ENCODE data around the gene SLC44A1.
A peak's percentile ranks its signal among the peaks of the same experiment; 100 is the strongest.
"Not testable (repeated sequence)": the region's sequence is repeated elsewhere in the genome, so short reads cannot be mapped to it uniquely, and the experiment has no call there.

SLC44A1 gene

DNA sequence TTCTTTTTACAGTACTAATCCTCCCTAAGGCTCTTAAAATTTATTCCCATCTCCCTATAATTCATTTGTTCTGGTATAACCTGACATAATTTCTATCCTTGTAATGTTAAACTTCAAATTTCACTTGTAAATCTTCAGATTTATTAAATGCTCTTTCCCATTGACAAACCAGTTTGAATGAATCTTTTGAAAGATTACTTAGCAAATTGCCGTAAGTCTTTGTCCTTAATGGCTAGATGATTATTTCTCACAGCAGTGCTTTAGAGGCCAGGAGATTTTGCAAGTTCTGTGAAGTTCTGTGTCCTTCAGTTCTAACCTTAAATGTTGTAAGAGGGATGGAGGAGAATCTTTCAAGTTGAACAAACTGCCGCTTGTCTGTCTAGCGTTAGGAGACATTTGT, 4.2 kb downstream of the SLC44A1 start:
- Mint-ChIP-seq H3K36me3 (ENCODE audit: low read depth) (peaks cover 17% of the 10 kb centered on the region), H3K9me3 (no peaks in the 10 kb centered on the region), H3K27me3 (no peaks in the 10 kb centered on the region), H3K4me3 (peak overlapping the region; percentile 27), H3K27ac (peak overlapping the region; percentile 18), H3K4me1 (ENCODE audit: low read depth) (peaks cover 44% of the 10 kb centered on the region)
- intact Hi-C loops (cut with micrococcal nuclease), result loop anchor here (10.0 kb wide), 1 partner anchor 324 kb away; the partner anchor contains the start of gene ABCA1

DNA sequence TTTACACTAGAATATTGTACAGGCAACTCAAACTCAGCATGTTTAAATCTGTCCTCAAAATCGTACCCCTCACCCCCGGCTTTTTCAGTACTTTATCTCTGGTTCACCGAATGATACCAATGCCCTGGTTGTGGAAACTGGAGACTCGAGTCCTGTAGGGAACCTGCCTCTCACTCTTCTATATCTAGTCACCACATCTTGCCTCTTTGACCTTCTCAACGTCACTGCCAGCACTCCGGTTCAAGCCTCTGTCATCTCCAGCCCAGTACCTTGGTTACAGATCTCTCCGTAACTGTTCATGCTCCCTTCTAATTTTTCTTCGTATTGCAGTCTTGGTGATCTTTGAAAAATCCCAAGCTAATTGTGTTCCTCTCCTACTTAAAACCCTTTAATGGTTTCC, 6.7 kb downstream of the SLC44A1 start:
- no peak overlapping the region for H3K4me3 Mint-ChIP-seq
- intact Hi-C loops (cut with micrococcal nuclease), result no loop called here
- no peaks in the 10 kb centered on the region for H3K9me3 Mint-ChIP-seq

DNA sequence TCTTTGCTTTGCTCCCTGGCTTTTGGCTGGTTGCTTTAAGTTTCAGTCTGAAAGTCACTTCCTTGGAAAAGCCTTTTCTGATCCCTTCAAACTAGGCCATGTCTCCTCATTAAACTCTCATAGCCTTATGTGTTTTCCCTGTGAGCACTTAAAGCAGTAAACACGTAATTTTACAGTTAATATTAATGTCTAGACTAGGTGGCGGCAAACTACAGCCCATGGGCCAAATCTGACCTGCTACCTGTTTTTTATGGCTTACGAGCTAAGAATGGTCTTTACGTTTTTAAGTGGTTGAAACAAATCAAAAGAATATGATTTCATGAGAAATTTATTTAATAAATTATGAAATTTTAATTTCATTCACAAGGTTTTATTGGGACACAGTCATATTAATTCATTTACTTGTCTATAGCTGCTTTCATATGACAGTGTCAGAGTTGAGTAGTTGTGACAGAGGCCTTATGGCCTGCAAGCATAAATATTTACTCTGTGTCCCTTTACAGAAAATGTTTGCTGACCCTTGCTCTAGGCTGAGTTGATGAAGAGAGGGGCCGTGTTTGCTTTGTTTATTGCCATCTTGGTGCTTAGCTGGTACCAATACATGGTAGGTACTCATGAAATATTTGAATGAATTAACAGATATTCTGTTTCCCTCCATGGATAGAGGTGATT, 7.4 kb downstream of the SLC44A1 start:
- H3K27me3 Mint-ChIP-seq, result no peaks in the 10 kb centered on the region

More for the DNA sequence above, 6.7 kb downstream of the SLC44A1 start:
- Mint-ChIP-seq H3K4me1 (ENCODE audit: low read depth) (peaks cover 55% of the 10 kb centered on the region), H3K36me3 (ENCODE audit: low read depth) (peaks cover 7% of the 10 kb centered on the region), H3K27me3 (no peaks in the 10 kb centered on the region), H3K27ac (peak overlapping the region; percentile 23)

DNA sequence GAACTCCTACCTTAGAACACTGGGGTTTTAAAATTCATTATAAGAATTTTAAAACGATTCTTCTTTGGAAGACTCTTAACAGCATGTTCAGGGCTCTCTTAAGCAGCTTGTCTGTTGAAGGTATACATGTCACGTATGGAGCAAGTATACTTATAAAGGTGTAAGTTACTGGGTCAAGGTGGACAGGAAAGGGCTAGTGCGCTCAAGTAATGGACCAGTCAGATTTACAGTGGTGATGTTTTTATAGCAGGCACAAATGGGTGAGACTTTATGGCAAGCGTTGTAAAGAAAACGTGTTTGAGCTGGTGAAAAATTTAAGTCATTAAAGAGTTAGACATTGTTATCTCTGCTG, 7.9 kb downstream of the SLC44A1 start:
- no peak overlapping the region for H3K27ac Mint-ChIP-seq
- no peak overlapping the region for H3K4me3 Mint-ChIP-seq
- peaks cover 47% of the 10 kb centered on the region for H3K4me1 Mint-ChIP-seq (ENCODE audit: low read depth)
- H3K36me3 Mint-ChIP-seq (ENCODE audit: low read depth), result peaks cover 7% of the 10 kb centered on the region
- no peaks in the 10 kb centered on the region for H3K9me3 Mint-ChIP-seq
- H3K27me3 Mint-ChIP-seq, result no peaks in the 10 kb centered on the region
- intact Hi-C loops (cut with micrococcal nuclease), result no loop called here

More for the DNA sequence above, 7.4 kb downstream of the SLC44A1 start:
- Mint-ChIP-seq H3K4me3 (no peak overlapping the region), H3K9me3 (no peaks in the 10 kb centered on the region), H3K4me1 (ENCODE audit: low read depth) (peaks cover 49% of the 10 kb centered on the region), H3K36me3 (ENCODE audit: low read depth) (peaks cover 7% of the 10 kb centered on the region), H3K27ac (peak overlapping the region; percentile 23)
- intact Hi-C loops (cut with micrococcal nuclease), result no loop called here

DNA sequence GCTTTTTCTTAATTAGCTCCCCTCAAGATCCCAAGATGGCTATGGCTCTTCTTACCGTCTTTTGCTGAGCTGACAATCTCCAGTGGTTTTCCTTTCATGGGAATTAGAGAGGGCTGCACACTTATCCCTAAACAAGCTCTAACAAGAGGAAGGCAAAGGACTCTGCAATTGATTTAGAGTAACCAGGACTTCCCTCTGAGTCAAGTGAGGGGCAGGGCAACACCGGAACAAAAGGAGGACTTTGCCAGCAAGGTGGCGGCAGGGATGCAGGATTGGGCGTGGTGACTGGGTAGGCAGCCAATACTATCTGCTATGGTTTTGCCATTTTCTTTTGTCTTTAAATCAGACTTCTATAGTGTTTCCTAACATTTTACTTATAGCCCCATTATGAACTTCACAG, 9.8 kb downstream of the SLC44A1 start:
- no peaks in the 10 kb centered on the region for H3K9me3 Mint-ChIP-seq
- peaks cover 7% of the 10 kb centered on the region for H3K36me3 Mint-ChIP-seq (ENCODE audit: low read depth)
- H3K27ac Mint-ChIP-seq, result peak overlapping the region; percentile 24
- H3K27me3 Mint-ChIP-seq, result no peaks in the 10 kb centered on the region
- intact Hi-C loops (cut with micrococcal nuclease), result no loop called here
- no peak overlapping the region for H3K4me3 Mint-ChIP-seq
- H3K4me1 Mint-ChIP-seq (ENCODE audit: low read depth), result peaks cover 51% of the 10 kb centered on the region

DNA sequence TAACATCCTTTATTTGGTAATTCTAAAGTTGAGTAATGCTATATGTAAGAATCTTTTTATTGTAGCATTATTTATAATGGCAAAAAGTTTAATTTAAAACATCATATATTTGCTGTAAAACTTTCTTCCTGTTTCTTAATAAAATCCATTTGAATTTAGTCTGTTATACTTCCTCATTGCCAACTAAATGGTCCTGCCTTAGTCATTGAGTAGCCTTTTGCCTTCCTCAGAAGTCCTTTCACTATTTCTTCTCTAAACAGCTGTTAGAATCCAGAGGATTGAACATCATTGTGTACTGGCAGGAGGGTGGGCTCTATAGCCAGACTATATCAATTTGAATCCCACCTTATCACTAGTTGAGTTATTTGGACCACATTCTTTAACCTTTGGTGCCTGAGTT, 11.0 kb downstream of the SLC44A1 start:
- peaks cover 7% of the 10 kb centered on the region for H3K36me3 Mint-ChIP-seq (ENCODE audit: low read depth)
- H3K4me1 Mint-ChIP-seq (ENCODE audit: low read depth), result peaks cover 59% of the 10 kb centered on the region
- no peaks in the 10 kb centered on the region for H3K27me3 Mint-ChIP-seq
- intact Hi-C loops (cut with micrococcal nuclease), result no loop called here
- H3K27ac Mint-ChIP-seq, result peak overlapping the region; percentile 51
- no peaks in the 10 kb centered on the region for H3K9me3 Mint-ChIP-seq
- H3K4me3 Mint-ChIP-seq, result no peak overlapping the region

DNA sequence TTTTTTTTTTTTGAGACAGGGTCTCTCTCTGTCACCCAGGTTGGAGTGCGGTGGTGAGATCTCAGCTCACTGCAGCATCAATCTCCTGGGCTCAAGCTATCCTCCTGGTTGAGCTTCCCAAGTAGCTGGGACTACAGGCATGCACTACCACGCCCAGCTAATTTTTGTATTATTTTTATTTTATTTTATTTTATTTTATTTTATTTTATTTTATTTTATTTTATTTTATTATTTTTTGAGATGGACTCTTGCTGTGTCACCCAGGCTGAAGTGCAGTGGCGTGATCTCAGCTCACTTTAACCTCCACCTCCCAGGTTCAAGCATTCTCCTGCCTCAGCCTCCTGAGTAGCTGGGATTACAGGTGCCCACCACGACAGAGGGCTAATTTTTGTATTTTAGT, 12.1 kb downstream of the SLC44A1 start:
- H3K9me3 Mint-ChIP-seq; intact Hi-C loops (cut with micrococcal nuclease); H3K27ac Mint-ChIP-seq; H3K4me3 Mint-ChIP-seq; H3K27me3 Mint-ChIP-seq: not testable (repeated sequence)
- H3K4me1 Mint-ChIP-seq (ENCODE audit: low read depth), result peaks cover 58% of the 10 kb centered on the region
- peaks cover 10% of the 10 kb centered on the region for H3K36me3 Mint-ChIP-seq (ENCODE audit: low read depth)

DNA sequence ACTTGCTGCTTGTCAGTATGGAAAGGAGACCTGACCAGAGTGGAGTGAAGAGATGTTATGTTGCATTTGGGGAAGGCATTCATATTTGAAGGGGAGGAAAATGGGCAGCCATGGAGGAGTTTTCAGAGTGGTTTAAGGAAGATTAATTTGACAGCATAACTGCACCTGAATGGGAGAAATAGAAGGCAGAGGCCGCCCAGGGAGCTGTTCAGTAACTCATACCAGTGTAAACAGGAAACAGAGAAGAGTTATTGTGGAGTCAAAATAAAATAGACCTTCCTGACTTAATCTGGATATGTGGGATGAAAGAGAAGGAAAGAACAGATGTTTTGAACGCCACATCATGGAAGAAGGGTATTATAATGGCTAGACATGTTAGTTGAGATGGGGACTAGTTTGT, 13.4 kb downstream of the SLC44A1 start:
- intact Hi-C loops (cut with micrococcal nuclease), result no loop called here
- Mint-ChIP-seq H3K36me3 (ENCODE audit: low read depth) (peaks cover 10% of the 10 kb centered on the region), H3K4me1 (ENCODE audit: low read depth) (peaks cover 62% of the 10 kb centered on the region), H3K9me3 (no peaks in the 10 kb centered on the region), H3K27ac (no peak overlapping the region), H3K27me3 (no peaks in the 10 kb centered on the region), H3K4me3 (no peak overlapping the region)

DNA sequence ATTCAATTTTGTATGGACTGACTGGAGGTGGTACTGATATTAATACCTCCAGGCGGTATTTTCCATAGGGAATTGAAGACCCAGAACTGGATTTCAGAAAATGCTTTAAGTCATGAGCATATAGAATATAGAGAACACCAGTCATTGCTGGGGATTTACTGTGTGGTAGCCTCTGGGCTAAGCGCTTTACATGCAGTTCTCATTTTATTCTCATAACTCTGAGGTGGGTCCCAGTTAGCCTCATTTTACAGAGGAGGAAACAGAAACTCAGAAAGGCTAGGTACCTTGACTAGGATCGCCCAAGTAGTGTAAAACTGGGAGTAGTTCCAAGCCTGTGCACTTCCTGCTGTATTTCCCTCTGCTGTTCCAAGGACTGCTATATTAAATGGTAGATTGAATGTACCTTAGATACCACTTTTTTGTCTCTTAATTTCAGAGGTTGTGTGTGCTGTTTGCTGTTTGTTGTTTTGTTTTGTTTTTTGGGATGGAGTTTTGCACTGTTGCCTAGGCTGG, 13.8 kb downstream of the SLC44A1 start:
- no peak overlapping the region for H3K27ac Mint-ChIP-seq
- intact Hi-C loops (cut with micrococcal nuclease), result no loop called here
- H3K4me1 Mint-ChIP-seq (ENCODE audit: low read depth), result peaks cover 62% of the 10 kb centered on the region
- H3K36me3 Mint-ChIP-seq (ENCODE audit: low read depth), result peaks cover 10% of the 10 kb centered on the region
- no peak overlapping the region for H3K4me3 Mint-ChIP-seq
- no peaks in the 10 kb centered on the region for H3K27me3 Mint-ChIP-seq
- no peaks in the 10 kb centered on the region for H3K9me3 Mint-ChIP-seq

DNA sequence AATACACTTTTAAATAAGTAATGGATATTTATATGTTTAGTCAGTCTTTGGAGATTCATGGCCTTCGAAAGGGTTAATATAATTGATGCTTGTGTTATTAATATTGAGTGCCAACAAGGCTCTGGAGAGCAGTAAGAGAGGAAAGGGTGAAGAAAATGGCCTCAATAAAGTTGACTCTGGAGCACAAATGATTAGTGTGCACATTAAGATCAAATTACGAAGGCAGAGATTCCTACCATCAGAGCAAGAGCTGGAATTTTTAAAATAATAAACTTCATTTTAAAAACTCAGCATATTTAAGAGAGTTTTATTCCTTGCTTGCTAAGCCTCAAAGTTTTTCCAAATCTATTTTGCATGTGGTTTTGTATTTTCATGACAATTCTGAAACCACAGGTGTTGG, 14.8 kb downstream of the SLC44A1 start:
- H3K27ac Mint-ChIP-seq, result no peak overlapping the region
- H3K27me3 Mint-ChIP-seq, result no peaks in the 10 kb centered on the region
- H3K9me3 Mint-ChIP-seq, result no peaks in the 10 kb centered on the region
- H3K36me3 Mint-ChIP-seq (ENCODE audit: low read depth), result peaks cover 18% of the 10 kb centered on the region
- peaks cover 65% of the 10 kb centered on the region for H3K4me1 Mint-ChIP-seq (ENCODE audit: low read depth)
- intact Hi-C loops (cut with micrococcal nuclease), result no loop called here
- H3K4me3 Mint-ChIP-seq, result no peak overlapping the region

DNA sequence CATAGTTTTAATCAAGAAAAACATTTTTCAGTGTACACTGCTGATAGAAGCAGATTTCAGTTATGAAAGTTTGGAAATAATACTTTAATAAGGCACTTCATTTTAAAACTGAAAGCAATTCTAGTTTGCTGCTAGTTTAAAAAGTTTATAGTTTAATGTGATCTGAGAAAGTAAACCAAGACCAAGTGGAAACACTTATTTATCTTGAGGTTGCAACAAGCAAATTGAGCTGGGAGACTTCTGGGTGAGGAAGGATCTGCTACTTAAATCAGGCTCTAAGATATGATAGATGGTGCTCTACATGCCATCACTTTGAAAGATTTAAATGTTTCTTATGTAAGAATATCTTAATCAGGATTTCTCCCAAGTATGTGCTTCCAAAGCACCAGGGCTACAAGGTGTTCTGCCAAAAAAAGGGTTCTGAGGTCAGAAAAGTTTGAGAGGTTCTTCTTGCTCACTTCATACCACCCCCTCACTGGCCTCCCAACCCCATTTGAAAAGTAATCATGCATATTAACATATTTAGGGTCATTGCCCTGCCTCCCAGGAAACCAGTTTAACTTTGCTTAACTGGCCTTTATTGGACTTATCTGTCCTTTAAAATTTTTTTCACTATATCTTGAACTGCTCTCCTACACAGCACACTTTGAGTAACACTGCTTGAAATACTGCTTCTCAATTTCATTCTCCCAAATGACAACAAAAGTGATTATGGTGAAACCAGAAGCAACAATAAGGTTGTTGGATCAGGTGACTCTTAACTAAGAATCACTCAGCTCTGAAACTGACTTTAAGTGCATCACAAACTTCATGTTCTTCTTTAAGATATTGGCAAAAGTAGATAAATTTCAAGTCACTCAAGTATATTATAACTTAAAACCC, 15.5 kb downstream of the SLC44A1 start:
- no peak overlapping the region for H3K27ac Mint-ChIP-seq
- intact Hi-C loops (cut with micrococcal nuclease), result no loop called here

DNA sequence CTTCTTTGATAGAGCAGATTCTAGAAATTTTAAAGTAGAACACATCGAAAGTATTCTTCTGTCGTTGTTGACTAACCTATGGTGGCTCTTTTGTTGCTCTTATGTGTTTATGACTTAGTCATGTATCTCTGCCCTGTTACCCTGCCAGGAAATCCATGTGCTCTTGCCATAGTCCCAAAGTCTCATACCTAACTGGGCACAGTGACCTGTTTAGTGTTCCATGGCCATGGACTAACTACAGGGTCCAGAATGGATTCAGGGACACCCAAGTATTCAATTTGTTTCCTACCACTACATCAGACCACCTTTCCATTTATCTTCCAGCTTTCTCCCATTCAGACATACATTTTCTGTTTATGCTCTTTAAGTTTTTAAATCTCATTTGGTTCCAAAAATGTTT, 18.0 kb downstream of the SLC44A1 start:
- no peaks in the 10 kb centered on the region for H3K27me3 Mint-ChIP-seq
- intact Hi-C loops (cut with micrococcal nuclease), result no loop called here
- H3K36me3 Mint-ChIP-seq (ENCODE audit: low read depth), result peaks cover 23% of the 10 kb centered on the region
- no peak overlapping the region for H3K27ac Mint-ChIP-seq
- H3K9me3 Mint-ChIP-seq, result no peaks in the 10 kb centered on the region
- H3K4me1 Mint-ChIP-seq (ENCODE audit: low read depth), result peaks cover 67% of the 10 kb centered on the region
- H3K4me3 Mint-ChIP-seq, result no peak overlapping the region

More for the DNA sequence above, 15.5 kb downstream of the SLC44A1 start:
- no peak overlapping the region for H3K4me3 Mint-ChIP-seq
- H3K36me3 Mint-ChIP-seq (ENCODE audit: low read depth), result peaks cover 23% of the 10 kb centered on the region
- no peaks in the 10 kb centered on the region for H3K27me3 Mint-ChIP-seq
- no peaks in the 10 kb centered on the region for H3K9me3 Mint-ChIP-seq
- peaks cover 63% of the 10 kb centered on the region for H3K4me1 Mint-ChIP-seq (ENCODE audit: low read depth)

DNA sequence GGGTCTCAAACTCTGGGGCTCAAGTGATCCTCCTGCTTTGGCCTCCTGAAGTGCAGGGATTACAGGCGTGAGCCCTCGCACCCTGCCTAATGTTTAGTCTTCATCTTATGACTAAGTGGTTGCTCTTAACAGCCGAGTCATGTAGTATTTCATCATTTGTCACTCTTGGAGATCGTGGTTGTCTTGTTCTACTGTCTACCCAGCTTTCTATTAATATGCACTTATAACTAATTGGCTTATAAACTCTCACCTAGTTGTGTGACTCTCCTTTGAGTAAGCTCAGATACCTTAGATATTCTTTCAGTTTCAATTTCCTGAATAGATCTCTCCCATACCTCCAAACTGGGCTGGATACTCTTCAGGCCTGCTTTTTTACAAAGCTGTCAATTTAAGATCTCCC, 19.9 kb downstream of the SLC44A1 start:
- Mint-ChIP-seq H3K4me3 (no peak overlapping the region), H3K36me3 (ENCODE audit: low read depth) (peaks cover 23% of the 10 kb centered on the region), H3K27ac (peak overlapping the region; percentile 10), H3K4me1 (ENCODE audit: low read depth) (peaks cover 62% of the 10 kb centered on the region), H3K27me3 (no peaks in the 10 kb centered on the region), H3K9me3 (no peaks in the 10 kb centered on the region)
- intact Hi-C loops (cut with micrococcal nuclease), result no loop called here

DNA sequence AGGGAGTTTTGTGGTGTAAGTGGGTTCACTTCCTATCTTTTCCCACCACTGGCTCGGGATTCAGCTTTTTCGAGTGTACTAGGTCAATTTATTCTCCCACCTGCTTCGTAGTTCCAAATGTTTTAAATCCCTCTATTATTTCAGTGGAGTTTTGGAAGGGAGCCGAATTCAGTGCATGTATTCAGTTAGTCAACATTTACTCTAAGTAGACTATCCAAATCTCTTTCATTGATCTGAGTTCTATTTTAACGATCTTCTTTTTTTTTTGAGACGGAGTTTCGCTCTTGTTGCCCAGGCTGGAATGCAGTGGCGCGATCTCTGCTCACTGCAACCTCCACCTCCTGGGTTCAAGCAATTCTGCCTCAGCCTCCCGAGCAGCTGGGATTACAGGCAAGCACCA, 23.8 kb downstream of the SLC44A1 start:
- Mint-ChIP-seq H3K36me3 (ENCODE audit: low read depth) (peaks cover 28% of the 10 kb centered on the region), H3K4me1 (ENCODE audit: low read depth) (peaks cover 68% of the 10 kb centered on the region)
- H3K27ac Mint-ChIP-seq; H3K27me3 Mint-ChIP-seq; intact Hi-C loops (cut with micrococcal nuclease); H3K4me3 Mint-ChIP-seq; H3K9me3 Mint-ChIP-seq: not testable (repeated sequence)

Data from dendritic cell treated with granulocyte-macrophage colony-stimulating factor and Interleukin-4, amounts not matched to agents 40 ng/mL and 50 ng/mL, for 4 days (primary cell).